Endothelial cell of hepatic sinusoid (primary cell): ENCODE data around the gene YTHDF2.
"Not testable (repeated sequence)": the region's sequence is repeated elsewhere in the genome, so short reads cannot be mapped to it uniquely, and the experiment has no call there.

ENCODE experiments used
- in situ Hi-C: cut with HindIII; loops from 2 replicates; pipeline ENCODE4 v1.10.0; 2017; ENCODE audit warnings: low sequenced_read_pairs

YTHDF2 gene

GRCh38 chr1:28736450-28737306 lies at the start of gene YTHDF2:
YTHDF2 (plus strand) TSS chr1:28736940; CDS start chr1:28737121, 181 bp downstream.
- in situ Hi-C loops = no loop called here

GRCh38 chr1:28691627-28692026 lies 45.1 kb upstream of the YTHDF2 start:
- in situ Hi-C loops = not testable (repeated sequence)

GRCh38 chr1:28703629-28704028 lies 33.1 kb upstream of the YTHDF2 start:
- in situ Hi-C loops = loop anchor here (10.0 kb wide), 1 partner anchor 99 kb away; no protein-coding TSS in a partner anchor

GRCh38 chr1:28716336-28716735 lies 20.4 kb upstream of the YTHDF2 start:
- in situ Hi-C loops = no loop called here

- in situ Hi-C loops = no loop called here
Observed at GRCh38 chr1:28718166-28718565, 18.6 kb upstream of the YTHDF2 start.

- in situ Hi-C loops = no loop called here
Observed at GRCh38 chr1:28718586-28719331, 18.0 kb upstream of the YTHDF2 start.

- in situ Hi-C loops = no loop called here
Observed at GRCh38 chr1:28719332-28719619, 17.5 kb upstream of the YTHDF2 start.

- in situ Hi-C loops = no loop called here
Observed at GRCh38 chr1:28720376-28720775, 16.4 kb upstream of the YTHDF2 start.

- in situ Hi-C loops = not testable (repeated sequence)
Observed at GRCh38 chr1:28721927-28722326, 14.8 kb upstream of the YTHDF2 start.

- in situ Hi-C loops = not testable (repeated sequence)
Observed at GRCh38 chr1:28725365-28725764, 11.4 kb upstream of the YTHDF2 start.

- in situ Hi-C loops = no loop called here
Observed at GRCh38 chr1:28735961-28736449, 735 bp upstream of the YTHDF2 start.

- in situ Hi-C loops = no loop called here
Observed at GRCh38 chr1:28737307-28738132, 780 bp downstream of the YTHDF2 start.

- in situ Hi-C loops = no loop called here
Observed at GRCh38 chr1:28740118-28740517, 3.4 kb downstream of the YTHDF2 start.

GRCh38 chr1:28744184-28744583 lies 7.4 kb downstream of the YTHDF2 start:
- in situ Hi-C loops = no loop called here

GRCh38 chr1:28745653-28746173 lies 9.0 kb downstream of the YTHDF2 start:
- in situ Hi-C loops = no loop called here

- in situ Hi-C loops = no loop called here
Observed at GRCh38 chr1:28750330-28750729, 13.6 kb downstream of the YTHDF2 start.

GRCh38 chr1:28750771-28751294 lies 14.1 kb downstream of the YTHDF2 start:
- in situ Hi-C loops = not testable (repeated sequence)

GRCh38 chr1:28751315-28752060 lies 14.7 kb downstream of the YTHDF2 start:
- in situ Hi-C loops = no loop called here

- in situ Hi-C loops = no loop called here
Observed at GRCh38 chr1:28755701-28756100, 19.0 kb downstream of the YTHDF2 start.

- in situ Hi-C loops = no loop called here
Observed at GRCh38 chr1:28756846-28757245, 20.1 kb downstream of the YTHDF2 start.
